HepG2 (cell line): ENCODE results near the gene THOC2.
"Not testable (repeated sequence)": the region's sequence is repeated elsewhere in the genome, so short reads cannot be mapped to it uniquely, and the experiment has no call there.

Experiments
- NFYB ChIP-seq: sonication (generic); formaldehyde crosslinking; IDR thresholded peaks from 2 replicates; pipeline ENCODE4 v1.4.0; 2020; ENCODE audit warnings: missing genetic modification reagents
- POLR2AphosphoS5 ChIP-seq: IDR thresholded peaks from 2 replicates; pipeline ENCODE4 v1.6.1; 2012; ENCODE audit warnings: low read depth, low read length
- SIN3A ChIP-seq: IDR thresholded peaks from 2 replicates; pipeline ENCODE4 v1.6.1; 2011; ENCODE audit warnings: low read depth, mild to moderate bottlenecking, control low read depth, low read length, borderline replicate concordance

DNA sequence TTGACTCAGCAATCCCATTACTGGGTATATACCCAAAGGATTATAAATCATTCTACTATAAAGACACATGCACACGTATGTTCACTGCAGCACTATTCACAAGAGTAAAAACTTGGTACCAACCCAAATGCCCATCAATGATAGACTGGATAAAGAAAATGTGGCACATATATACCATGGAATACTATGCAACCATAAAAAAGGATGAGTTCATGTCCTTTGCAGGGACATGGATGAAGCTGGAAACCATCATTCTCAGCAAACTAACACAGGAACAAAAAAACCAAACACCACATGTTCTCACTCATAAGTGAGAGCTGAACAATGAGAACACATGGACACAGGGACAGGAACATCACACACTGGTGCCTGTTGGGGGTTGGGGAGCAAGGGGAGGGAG is 10.7 kb downstream of the THOC2 start:
- not testable (repeated sequence) for TF ChIP-seq POLR2AphosphoS5; NFYB (CRISPR knock-in tag); SIN3A
